Measurements from ENCODE around the gene VAV3. TPM values are rescaled to one million over a fixed set of nuclear protein-coding genes. Genes with fewer than 3 reads are reported as not detected.

Gene VAV3
- total and polyA plus RNA-seq, 2 of the 13 experiments (the other 11 are each of a cell fraction or from before 2014, with no cell fraction given): 15.9 to 29.8 TPM

GRCh38 chr1:107843989-107844388, 121.0 kb downstream of the VAV3 start:
- FAIRE-seq: no peak
- no peaks in the 10 kb centered on the region for H3K9me3 ChIP-seq (ENCODE audit: low read length)
- no peaks in the 10 kb centered on the region for H3K36me3 ChIP-seq (replicated peaks in 1 of 2; ENCODE audit: control insufficient read depth in 1 of 2, insufficient read depth in 2 of 2, low read length in 2 of 2)
- ATAC-seq: no peak
- no peak overlapping the region for H2AFZ ChIP-seq (ENCODE audit: low read length)
- in situ Hi-C loops (cut with HindIII; ENCODE audit: extremely low pct_ligation_motif_present, low pct_unique_long_range_greater_than_20kb) (no loop called here), intact Hi-C loops (cut with micrococcal nuclease; ENCODE audit: unreplicated experiment) (no loop called here)
- H3K79me2 ChIP-seq (ENCODE audit: insufficient read depth, low read length): no peaks in the 10 kb centered on the region
- no peak overlapping the region for H3K9ac ChIP-seq (ENCODE audit: insufficient read depth, low read depth, low read length)
- CTCF ChIA-PET (ENCODE audit: low intra/inter-chr PET ratio, low total read pairs): no interaction called here
- H3K27me3 ChIP-seq (ENCODE audit: control insufficient read depth in 1 of 2, insufficient read depth in 2 of 2, low read length in 2 of 2): no peaks in the 10 kb centered on the region
- POLR2A ChIA-PET: no interaction called here
- H3K4me2 ChIP-seq (ENCODE audit: low read depth, low read length): no peak overlapping the region
- no peak for DNase-seq (ENCODE audit: low spot score)
- WGBS (ENCODE audit: low lambda C conversion rate): 50% methylated on average over 4 of the region's 6 CpGs
- no peaks in the 10 kb centered on the region for H3K4me1 ChIP-seq (ENCODE audit: insufficient read depth, low read length)
- no peak overlapping the region for H3K4me3 ChIP-seq (replicated peaks in 1 of 3; ENCODE audit: insufficient read depth in 1 of 3, low read depth in 2 of 3, low read length in 3 of 3)
- TF ChIP-seq ATF6 (CRISPR knock-in tag; conservative IDR thresholded peaks at IDR 0.05): no peak
- TF ChIP-seq PRDM15 (CRISPR knock-in tag; IDR thresholded peaks at IDR 0.05): no peak
- TF ChIP-seq ZNF44 (CRISPR knock-in tag; IDR thresholded peaks at IDR 0.05): no peak
- TF ChIP-seq HBP1 (CRISPR knock-in tag; IDR thresholded peaks at IDR 0.05; ENCODE audit: low read depth): no peak
- TF ChIP-seq NFAT5 (CRISPR knock-in tag; IDR thresholded peaks at IDR 0.05): no peak
- no peak for TF ChIP-seq JARID2 (CRISPR knock-in tag; IDR thresholded peaks at IDR 0.05; ENCODE audit: insufficient replicate concordance)
- no TSS peak for BruUV-seq (replicated peaks)
- H4K20me1 ChIP-seq (ENCODE audit: insufficient read depth, low read length): no peaks in the 10 kb centered on the region
- no peak overlapping the region for H3K27ac ChIP-seq (ENCODE audit: extremely low read length, insufficient read depth, low read length)
